ENCODE results near the gene NCBP2L. TPM values are rescaled to one million over a fixed set of nuclear protein-coding genes. Genes with fewer than 3 reads are reported as not detected.

The NCBP2L gene
- total and polyA plus RNA-seq, 2 experiments from 2014 or later, result not detected

DNA sequence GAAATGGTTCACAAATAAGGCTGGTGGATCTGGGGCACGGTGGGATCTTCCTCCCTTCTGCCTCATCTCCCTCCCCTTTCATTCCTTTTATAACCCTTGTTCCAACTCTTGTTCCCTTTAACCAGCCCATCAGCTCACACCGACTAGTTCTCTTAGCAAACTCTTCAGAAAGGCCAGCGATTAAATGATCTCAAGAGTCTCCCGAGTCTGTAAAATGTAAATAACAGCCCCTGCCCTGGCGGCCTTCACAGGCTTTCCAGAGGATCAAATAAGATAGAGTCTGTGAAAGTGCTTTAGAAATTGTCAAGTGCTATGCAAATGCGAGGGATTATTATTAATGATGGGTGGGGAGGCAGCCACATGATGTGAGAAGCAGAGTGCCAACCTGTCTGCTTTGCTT, 29.0 kb upstream of the NCBP2L start:
- H3K9me3 Mint-ChIP-seq, result no peaks in the 10 kb centered on the region
- Histone ChIP-seq H2AFZ (no peak overlapping the region), H3K27ac (ENCODE audit: low read depth) (no peak overlapping the region), H3K9me2 (ENCODE audit: insufficient read depth) (no peaks in the 10 kb centered on the region), H3F3A (replicated peaks; ENCODE audit: low read depth) (no peaks in the 10 kb centered on the region), H3K36me3 (ENCODE audit: insufficient read depth) (no peaks in the 10 kb centered on the region), H3K27me3 (ENCODE audit: insufficient read depth) (no peaks in the 10 kb centered on the region), H3K4me2 (no peak overlapping the region), H3K79me2 (replicated peaks; ENCODE audit: insufficient read depth) (no peaks in the 10 kb centered on the region), H4K20me1 (replicated peaks; ENCODE audit: insufficient read depth) (no peaks in the 10 kb centered on the region), H3K4me3 (no peak overlapping the region), H3K4me1 (ENCODE audit: insufficient read depth) (peaks cover 13% of the 10 kb centered on the region; the same call in 1 of the 2 replicates)
- no peaks in the 10 kb centered on the region for H3K36me3 Mint-ChIP-seq (ENCODE audit: low read depth)
- no peak overlapping the region for H3K4me3 Mint-ChIP-seq
- peaks cover 8% of the 10 kb centered on the region for H3K27me3 Mint-ChIP-seq (ENCODE audit: insufficient read depth, low read depth, poor library complexity)
- no peak for ATAC-seq
- DNase-seq (ENCODE audit: low spot score), result no peak
- no peak overlapping the region for H3K27ac Mint-ChIP-seq
- peaks cover 25% of the 10 kb centered on the region for H3K4me1 Mint-ChIP-seq
- no peak for TF ChIP-seq STAT1 (IDR thresholded peaks at IDR 0.05; ENCODE audit: unreplicated experiment)
- TF ChIP-seq POLR2AphosphoS5 (IDR thresholded peaks at IDR 0.05; ENCODE audit: low read depth), result no peak
- TF ChIP-seq, protein P1, sequence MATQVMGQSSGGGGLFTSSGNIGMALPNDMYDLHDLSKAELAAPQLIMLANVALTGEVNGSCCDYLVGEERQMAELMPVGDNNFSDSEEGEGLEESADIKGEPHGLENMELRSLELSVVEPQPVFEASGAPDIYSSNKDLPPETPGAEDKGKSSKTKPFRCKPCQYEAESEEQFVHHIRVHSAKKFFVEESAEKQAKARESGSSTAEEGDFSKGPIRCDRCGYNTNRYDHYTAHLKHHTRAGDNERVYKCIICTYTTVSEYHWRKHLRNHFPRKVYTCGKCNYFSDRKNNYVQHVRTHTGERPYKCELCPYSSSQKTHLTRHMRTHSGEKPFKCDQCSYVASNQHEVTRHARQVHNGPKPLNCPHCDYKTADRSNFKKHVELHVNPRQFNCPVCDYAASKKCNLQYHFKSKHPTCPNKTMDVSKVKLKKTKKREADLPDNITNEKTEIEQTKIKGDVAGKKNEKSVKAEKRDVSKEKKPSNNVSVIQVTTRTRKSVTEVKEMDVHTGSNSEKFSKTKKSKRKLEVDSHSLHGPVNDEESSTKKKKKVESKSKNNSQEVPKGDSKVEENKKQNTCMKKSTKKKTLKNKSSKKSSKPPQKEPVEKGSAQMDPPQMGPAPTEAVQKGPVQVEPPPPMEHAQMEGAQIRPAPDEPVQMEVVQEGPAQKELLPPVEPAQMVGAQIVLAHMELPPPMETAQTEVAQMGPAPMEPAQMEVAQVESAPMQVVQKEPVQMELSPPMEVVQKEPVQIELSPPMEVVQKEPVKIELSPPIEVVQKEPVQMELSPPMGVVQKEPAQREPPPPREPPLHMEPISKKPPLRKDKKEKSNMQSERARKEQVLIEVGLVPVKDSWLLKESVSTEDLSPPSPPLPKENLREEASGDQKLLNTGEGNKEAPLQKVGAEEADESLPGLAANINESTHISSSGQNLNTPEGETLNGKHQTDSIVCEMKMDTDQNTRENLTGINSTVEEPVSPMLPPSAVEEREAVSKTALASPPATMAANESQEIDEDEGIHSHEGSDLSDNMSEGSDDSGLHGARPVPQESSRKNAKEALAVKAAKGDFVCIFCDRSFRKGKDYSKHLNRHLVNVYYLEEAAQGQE (IDR thresholded peaks at IDR 0.05; ENCODE audit: unreplicated experiment), result no peak

DNA sequence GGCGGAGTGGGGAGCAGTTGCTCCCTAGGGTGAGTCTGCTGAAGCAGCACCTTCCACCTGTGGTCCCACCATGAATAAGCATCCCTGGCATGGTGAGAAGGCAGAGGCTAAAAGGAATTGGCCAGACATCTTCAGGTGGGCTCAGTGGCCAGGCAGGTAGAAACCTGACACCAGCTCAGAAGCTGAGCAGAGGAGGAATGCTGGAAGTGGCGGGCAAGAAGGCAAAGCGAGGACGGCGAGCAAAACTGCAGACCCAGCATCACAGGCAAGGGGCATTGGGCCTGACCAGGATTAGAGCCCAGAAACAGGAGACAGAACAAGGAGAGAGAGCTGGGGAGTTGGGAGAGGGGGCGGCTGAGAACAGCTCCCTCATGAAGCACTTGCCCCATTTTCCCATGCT, 27.3 kb upstream of the NCBP2L start:
- Histone ChIP-seq H3K27me3 (ENCODE audit: insufficient read depth) (no peaks in the 10 kb centered on the region), H3K36me3 (ENCODE audit: insufficient read depth) (no peaks in the 10 kb centered on the region), H3K4me3 (no peak overlapping the region), H3K4me2 (0 out of 2 replicates have a peak overlapping the region, but pooled peaks have one; percentile 38), H3K9me2 (ENCODE audit: insufficient read depth) (no peaks in the 10 kb centered on the region), H3K4me1 (ENCODE audit: insufficient read depth) (peaks cover 13% of the 10 kb centered on the region; the same call in 1 of the 2 replicates), H3F3A (replicated peaks; ENCODE audit: low read depth) (no peaks in the 10 kb centered on the region), H3K79me2 (replicated peaks; ENCODE audit: insufficient read depth) (no peaks in the 10 kb centered on the region), H2AFZ (peak overlapping the region; percentile 18; the same call in 1 of the 2 replicates), H3K27ac (ENCODE audit: low read depth) (no peak overlapping the region), H4K20me1 (replicated peaks; ENCODE audit: insufficient read depth) (no peaks in the 10 kb centered on the region)
- Mint-ChIP-seq H3K4me3 (no peak overlapping the region), H3K4me1 (peaks cover 25% of the 10 kb centered on the region), H3K27ac (no peak overlapping the region; the same call in 1 of the 2 replicates), H3K36me3 (ENCODE audit: low read depth) (no peaks in the 10 kb centered on the region), H3K9me3 (no peaks in the 10 kb centered on the region), H3K27me3 (ENCODE audit: insufficient read depth, low read depth, poor library complexity) (peaks cover 8% of the 10 kb centered on the region)
- TF ChIP-seq, protein P2, sequence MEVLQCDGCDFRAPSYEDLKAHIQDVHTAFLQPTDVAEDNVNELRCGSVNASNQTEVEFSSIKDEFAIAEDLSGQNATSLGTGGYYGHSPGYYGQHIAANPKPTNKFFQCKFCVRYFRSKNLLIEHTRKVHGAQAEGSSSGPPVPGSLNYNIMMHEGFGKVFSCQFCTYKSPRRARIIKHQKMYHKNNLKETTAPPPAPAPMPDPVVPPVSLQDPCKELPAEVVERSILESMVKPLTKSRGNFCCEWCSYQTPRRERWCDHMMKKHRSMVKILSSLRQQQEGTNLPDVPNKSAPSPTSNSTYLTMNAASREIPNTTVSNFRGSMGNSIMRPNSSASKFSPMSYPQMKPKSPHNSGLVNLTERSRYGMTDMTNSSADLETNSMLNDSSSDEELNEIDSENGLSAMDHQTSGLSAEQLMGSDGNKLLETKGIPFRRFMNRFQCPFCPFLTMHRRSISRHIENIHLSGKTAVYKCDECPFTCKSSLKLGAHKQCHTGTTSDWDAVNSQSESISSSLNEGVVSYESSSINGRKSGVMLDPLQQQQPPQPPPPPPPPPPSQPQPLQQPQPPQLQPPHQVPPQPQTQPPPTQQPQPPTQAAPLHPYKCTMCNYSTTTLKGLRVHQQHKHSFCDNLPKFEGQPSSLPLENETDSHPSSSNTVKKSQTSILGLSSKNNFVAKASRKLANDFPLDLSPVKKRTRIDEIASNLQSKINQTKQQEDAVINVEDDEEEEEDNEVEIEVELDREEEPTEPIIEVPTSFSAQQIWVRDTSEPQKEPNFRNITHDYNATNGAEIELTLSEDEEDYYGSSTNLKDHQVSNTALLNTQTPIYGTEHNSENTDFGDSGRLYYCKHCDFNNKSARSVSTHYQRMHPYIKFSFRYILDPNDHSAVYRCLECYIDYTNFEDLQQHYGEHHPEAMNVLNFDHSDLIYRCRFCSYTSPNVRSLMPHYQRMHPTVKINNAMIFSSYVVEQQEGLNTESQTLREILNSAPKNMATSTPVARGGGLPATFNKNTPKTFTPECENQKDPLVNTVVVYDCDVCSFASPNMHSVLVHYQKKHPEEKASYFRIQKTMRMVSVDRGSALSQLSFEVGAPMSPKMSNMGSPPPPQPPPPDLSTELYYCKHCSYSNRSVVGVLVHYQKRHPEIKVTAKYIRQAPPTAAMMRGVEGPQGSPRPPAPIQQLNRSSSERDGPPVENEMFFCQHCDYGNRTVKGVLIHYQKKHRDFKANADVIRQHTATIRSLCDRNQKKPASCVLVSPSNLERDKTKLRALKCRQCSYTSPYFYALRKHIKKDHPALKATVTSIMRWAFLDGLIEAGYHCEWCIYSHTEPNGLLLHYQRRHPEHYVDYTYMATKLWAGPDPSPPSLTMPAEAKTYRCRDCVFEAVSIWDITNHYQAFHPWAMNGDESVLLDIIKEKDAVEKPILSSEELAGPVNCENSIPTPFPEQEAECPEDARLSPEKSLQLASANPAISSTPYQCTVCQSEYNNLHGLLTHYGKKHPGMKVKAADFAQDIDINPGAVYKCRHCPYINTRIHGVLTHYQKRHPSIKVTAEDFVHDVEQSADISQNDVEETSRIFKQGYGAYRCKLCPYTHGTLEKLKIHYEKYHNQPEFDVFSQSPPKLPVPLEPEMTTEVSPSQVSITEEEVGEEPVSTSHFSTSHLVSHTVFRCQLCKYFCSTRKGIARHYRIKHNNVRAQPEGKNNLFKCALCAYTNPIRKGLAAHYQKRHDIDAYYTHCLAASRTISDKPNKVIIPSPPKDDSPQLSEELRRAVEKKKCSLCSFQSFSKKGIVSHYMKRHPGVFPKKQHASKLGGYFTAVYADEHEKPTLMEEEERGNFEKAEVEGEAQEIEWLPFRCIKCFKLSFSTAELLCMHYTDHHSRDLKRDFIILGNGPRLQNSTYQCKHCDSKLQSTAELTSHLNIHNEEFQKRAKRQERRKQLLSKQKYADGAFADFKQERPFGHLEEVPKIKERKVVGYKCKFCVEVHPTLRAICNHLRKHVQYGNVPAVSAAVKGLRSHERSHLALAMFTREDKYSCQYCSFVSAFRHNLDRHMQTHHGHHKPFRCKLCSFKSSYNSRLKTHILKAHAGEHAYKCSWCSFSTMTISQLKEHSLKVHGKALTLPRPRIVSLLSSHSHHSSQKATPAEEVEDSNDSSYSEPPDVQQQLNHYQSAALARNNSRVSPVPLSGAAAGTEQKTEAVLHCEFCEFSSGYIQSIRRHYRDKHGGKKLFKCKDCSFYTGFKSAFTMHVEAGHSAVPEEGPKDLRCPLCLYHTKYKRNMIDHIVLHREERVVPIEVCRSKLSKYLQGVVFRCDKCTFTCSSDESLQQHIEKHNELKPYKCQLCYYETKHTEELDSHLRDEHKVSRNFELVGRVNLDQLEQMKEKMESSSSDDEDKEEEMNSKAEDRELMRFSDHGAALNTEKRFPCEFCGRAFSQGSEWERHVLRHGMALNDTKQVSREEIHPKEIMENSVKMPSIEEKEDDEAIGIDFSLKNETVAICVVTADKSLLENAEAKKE (CRISPR knock-in tag; IDR thresholded peaks at IDR 0.05), result no peak
- TF ChIP-seq JUNB (IDR thresholded peaks at IDR 0.05; ENCODE audit: unreplicated experiment) (no peak), POLR2AphosphoS5 (IDR thresholded peaks at IDR 0.05; ENCODE audit: low read depth) (no peak), ZNF331 (CRISPR knock-in tag; IDR thresholded peaks at IDR 0.05; ENCODE audit: low read depth) (no peak), EZH2phosphoT487 (IDR thresholded peaks at IDR 0.05; ENCODE audit: unreplicated experiment) (no peak)
- ATAC-seq (peak; percentile 88), DNase-seq (ENCODE audit: low spot score) (peak; percentile 39)

All from GM23338 (cell line).